Endothelial cell of umbilical vein (primary cell): ENCODE measurements around the gene KBTBD4. TPM values are rescaled to one million over a fixed set of nuclear protein-coding genes. Genes with fewer than 3 reads are reported as not detected.

Experiments used
- BruUV-seq: library from RNA; stranded (reverse); fragments of 400-500 nt; replicated peaks from 2 replicates; lab custom pipeline; 2021; lab: Mats Ljungman, UMichigan
- CTCF ChIA-PET: fragments of 300-600, 350-600 bp; sonication (Branson Sonifier 250); formaldehyde crosslinking; loops from one replicate; lab custom pipeline; 2021; ENCODE audit warnings: antibody characterized with exemption, inconsistent platforms; lab: Charles Lee
- POLR2A ChIA-PET: fragments of 300-600, 350-600 bp; sonication (Branson Sonifier 250); formaldehyde crosslinking; loops from one replicate; lab custom pipeline; 2021; ENCODE audit warnings: antibody characterized with exemption, inconsistent platforms; lab: Charles Lee
- DNase-seq: peaks from one replicate; pipeline ENCODE4 v3.0.0-alpha.2; 2011; ENCODE audit warnings: low read depth, low spot score
- FAIRE-seq: peaks from 2 replicates; lab custom pipeline; 2011; peaks lifted over from hg19 to GRCh38; lab: Jason Lieb, UNC
- H2AFZ ChIP-seq: 2 replicates; pipeline ENCODE4 v1.6.0; 2012; ENCODE audit warnings: low read depth, low read length, control low read depth, inconsistent platforms
- H3K27ac ChIP-seq: 2 replicates; pipeline ENCODE4 v1.5.1; 2011; ENCODE audit warnings: low read depth, mild to moderate bottlenecking, control low read depth, low read length, moderate library complexity; ENCODE audit not compliant: insufficient read depth
- H3K27me3 ChIP-seq, 2 experiments: 2 replicates each; pipeline versions ENCODE4 v1.6.0 to v1.6.1; 2011; ENCODE audit warnings: low read length in 2 of 2, mixed read lengths in 1 of 2; ENCODE audit not compliant: control insufficient read depth in 2 of 2, insufficient read depth in 2 of 2
- H3K36me3 ChIP-seq, 2 experiments: 2 replicates in 1 of 2; 3 replicates in 1 of 2; pipeline ENCODE4 v1.5.1; 2011; ENCODE audit warnings: low read length in 2 of 2, mild to moderate bottlenecking in 1 of 2, moderate library complexity in 1 of 2; ENCODE audit not compliant: control insufficient read depth in 2 of 2, insufficient read depth in 2 of 2; ENCODE audit errors: extremely low read depth in 1 of 2
- H3K4me1 ChIP-seq: 3 replicates; pipeline ENCODE4 v1.5.1; 2011; ENCODE audit warnings: mild to moderate bottlenecking, low read length; ENCODE audit not compliant: control insufficient read depth, insufficient read depth; ENCODE audit errors: extremely low read depth
- H3K4me2 ChIP-seq: 2 replicates; pipeline ENCODE4 v1.6.1; 2011; ENCODE audit warnings: low read length, control low read depth, mixed read lengths; ENCODE audit not compliant: insufficient read depth
- H3K4me3 ChIP-seq, 3 experiments: fragments of 200-600 bp in 1 of 3; sonication (generic), shearing (Covaris generic) in 1 of 3; replicated peaks in 1 of 3; 2 replicates each; pipeline ENCODE4 v1.5.1; 2011 to 2016; ENCODE audit warnings: control low read depth in 3 of 3, low read length in 3 of 3, mild to moderate bottlenecking in 2 of 3, inconsistent platforms in 1 of 3, low read depth in 1 of 3, moderate library complexity in 1 of 3; ENCODE audit not compliant: insufficient read depth in 1 of 3
- H3K79me2 ChIP-seq: 2 replicates; pipeline ENCODE4 v1.6.0; 2012; ENCODE audit warnings: low read length, inconsistent platforms; ENCODE audit not compliant: control insufficient read depth, insufficient read depth
- H3K9ac ChIP-seq: replicated peaks from 2 replicates; pipeline ENCODE3; 2011; ENCODE audit warnings: low read length, control low read depth; ENCODE audit not compliant: insufficient read depth; ENCODE audit errors: extremely low read depth
- H3K9me1 ChIP-seq: replicated peaks from 3 replicates; pipeline ENCODE4 v1.6.0; 2011; ENCODE audit warnings: mild to moderate bottlenecking, low read length; ENCODE audit not compliant: control insufficient read depth, insufficient read depth; ENCODE audit errors: extremely low read depth
- H3K9me3 ChIP-seq: replicated peaks from 2 replicates; pipeline ENCODE4 v1.5.1; 2012; ENCODE audit warnings: low read length, inconsistent platforms; ENCODE audit not compliant: control insufficient read depth, insufficient read depth
- H4K20me1 ChIP-seq: replicated peaks from 2 replicates; pipeline ENCODE3; 2011; ENCODE audit warnings: mild to moderate bottlenecking, low read length; ENCODE audit not compliant: control insufficient read depth, insufficient read depth; ENCODE audit errors: extremely low read depth
- CTCF ChIP-seq, 2 donors: IDR thresholded peaks; 1 replicate in 1 of 2; 2 replicates in 1 of 2; pipeline ENCODE4 v1.5.1; 2011; ENCODE audit warnings: low read length in 2 of 2, mild to moderate bottlenecking in 2 of 2, moderate library complexity in 2 of 2, control low read depth in 1 of 2, inconsistent platforms in 1 of 2, low read depth in 1 of 2; ENCODE audit not compliant: insufficient read depth in 1 of 2; ENCODE audit errors: extremely low read depth in 1 of 2
- EZH2 ChIP-seq: IDR thresholded peaks from 2 replicates; pipeline ENCODE4 v1.6.1; 2012; ENCODE audit warnings: borderline replicate concordance, low read depth, mild to moderate bottlenecking, moderate library complexity, low read length, inconsistent platforms; ENCODE audit not compliant: severe bottlenecking
- FOS ChIP-seq: IDR thresholded peaks from 2 replicates; pipeline ENCODE4 v1.6.1; 2011; ENCODE audit warnings: mild to moderate bottlenecking, low read length, moderate library complexity, borderline replicate concordance; ENCODE audit not compliant: insufficient read depth
- GATA2 ChIP-seq: IDR thresholded peaks from 2 replicates; pipeline ENCODE4 v1.7.0; 2011; ENCODE audit warnings: low read depth, mild to moderate bottlenecking, moderate library complexity, mixed read lengths, low read length; ENCODE audit not compliant: insufficient read length, insufficient read depth
- JUN ChIP-seq: IDR thresholded peaks from 2 replicates; pipeline ENCODE4 v1.6.1; 2011; ENCODE audit warnings: borderline replicate concordance, low read depth; ENCODE audit not compliant: insufficient read length, insufficient read depth
- MYC ChIP-seq: IDR thresholded peaks from one replicate; pipeline ENCODE4 v1.6.1; 2011; ENCODE audit warnings: mild to moderate bottlenecking, low read depth, low read length
- POLR2A ChIP-seq: IDR thresholded peaks from 2 replicates; pipeline ENCODE4 v1.6.1; 2012; ENCODE audit warnings: low read depth, mild to moderate bottlenecking, control low read depth, low read length
- POLR2AphosphoS5 ChIP-seq: IDR thresholded peaks from 2 replicates; pipeline ENCODE4 v1.6.1; 2012; ENCODE audit warnings: low read depth, mild to moderate bottlenecking, control low read depth, low read length, moderate library complexity; ENCODE audit not compliant: insufficient read depth
- dilution Hi-C: fragments of 300-500 bp; cut with MboI; formaldehyde crosslinking; loops from one replicate; pipeline ENCODE4 v1.15.0; 2019; ENCODE audit warnings: low sequenced_read_pairs; ENCODE audit not compliant: extremely low pct_ligation_motif_present
- intact Hi-C: fragments of 100-400 bp; cut with micrococcal nuclease; formaldehyde crosslinking; loops from one replicate; pipeline ENCODE4 v1.10.0; 2022
- polyA plus RNA-seq, 4 experiments: library from polyadenylated mRNA; depleted of rRNA in 3 of 4; stranded (reverse) in 3 of 4; unstranded in 1 of 4; fragments of >200 nt; gene quantifications; 2 replicates each; pipeline versions ENCODE4 v1.2.1 to v1.2.3, GENCODE V29; 2011 to 2012; ENCODE audit warnings: missing spikeins in 1 of 4
- total RNA-seq: library from RNA; stranded (reverse); gene quantifications from 2 replicates; pipeline ENCODE4 v1.2.3, GENCODE V29; 2021
- TF ChIP-seq, protein P1 (sequence below): IDR thresholded peaks from 2 replicates; pipeline ENCODE4 v1.6.1; 2011; ENCODE audit not compliant: insufficient read depth, insufficient read length

The KBTBD4 gene
- total and polyA plus RNA-seq, 2 donors (not counting 3 experiments of a cell fraction or from before 2014, with no cell fraction given): 16.3 to 23.2 TPM

- dilution Hi-C loops: no loop called here
- no peak for FAIRE-seq
- Histone ChIP-seq H3K36me3 (no peaks in the 10 kb centered on the region), H3K79me2 (peaks cover 95% of the 10 kb centered on the region), H3K4me2 (peak overlapping the region; percentile 85), H3K9me1 (no peaks in the 10 kb centered on the region), H3K4me1 (peaks cover 27% of the 10 kb centered on the region), H4K20me1 (peaks cover 13% of the 10 kb centered on the region), H3K27me3 (no peaks in the 10 kb centered on the region), H3K4me3 (no peak overlapping the region), H3K27ac (peak overlapping the region; percentile 58), H3K9ac (no peak overlapping the region), H2AFZ (no peak overlapping the region), H3K9me3 (no peaks in the 10 kb centered on the region)
- TF ChIP-seq MYC: no peak
- no peak for TF ChIP-seq JUN
- no peak for TF ChIP-seq GATA2
- no peak for TF ChIP-seq POLR2A
- TF ChIP-seq EZH2: no peak
- TF ChIP-seq POLR2AphosphoS5: no peak
- TF ChIP-seq, protein P1, sequence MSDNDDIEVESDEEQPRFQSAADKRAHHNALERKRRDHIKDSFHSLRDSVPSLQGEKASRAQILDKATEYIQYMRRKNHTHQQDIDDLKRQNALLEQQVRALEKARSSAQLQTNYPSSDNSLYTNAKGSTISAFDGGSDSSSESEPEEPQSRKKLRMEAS: no peak
- no peak for TF ChIP-seq FOS
- no peak for TF ChIP-seq CTCF (IDR thresholded peaks at IDR 0.05; ENCODE audit: extremely low read depth in 1 of 2, insufficient read depth in 1 of 2, low read depth in 1 of 2, low read length in 2 of 2)
- intact Hi-C loops: loop anchor here (2.0 kb wide), 2 partner anchors 14 kb away; partner anchors contain the start of gene CELF1
- ChIA-PET CTCF (interaction anchor here (0.6 to 4.9 kb wide), 8 partner anchors 10 to 73 kb away, joined by 3 to 41 read pairs (median 4); partner anchors contain the start of gene CELF1), POLR2A (no interaction called here)
- peak; percentile 81 for DNase-seq
- BruUV-seq: no TSS peak
These were observed 39.8 kb downstream of the KBTBD4 start for GRCh38 chr11:47538741-47539565.
